ENCODE data around the gene CDC42SE1.

The CDC42SE1 gene

GRCh38 chr1:151002611-151003010 lies 56.8 kb downstream of the CDC42SE1 start:
- peak overlapping the region in 6 of 10 experiments; percentile 49 to 76 (median 70); a peak in 10 of 20 replicates for H3K4me3 ChIP-seq
- H3K27me3 ChIP-seq = no peaks in the 10 kb centered on the region
- H3K27ac ChIP-seq = peak overlapping the region in 10 of 11 experiments; percentile 33 to 85 (median 70); a peak in 19 of 22 replicates
- peak overlapping the region; percentile 83 to 97 (median 93) for H3K4me2 ChIP-seq
- H3K36me3 ChIP-seq = peaks cover 15 to 51% (median 29%) of the 10 kb centered on the region in 11 experiments
- H3K9me3 ChIP-seq (replicated peaks in 1 of 11) = no peaks in the 10 kb centered on the region
- no peak for TF ChIP-seq Cebpa-rat (IDR thresholded peaks at IDR 0.05)
- peaks cover 0 to 10% (median 0%) of the 10 kb centered on the region in 11 experiments; a peak in 2 of 22 replicates for H4K20me1 ChIP-seq
- peak overlapping the region in 9 of 11 experiments; percentile 24 to 82 (median 63); a peak in 15 of 22 replicates for H3K9ac ChIP-seq
- peaks cover 66 to 87% (median 83%) of the 10 kb centered on the region in 10 experiments for H3K4me1 ChIP-seq

GRCh38 chr1:151002051-151002450 lies 57.4 kb downstream of the CDC42SE1 start:
- H3K27me3 ChIP-seq = no peaks in the 10 kb centered on the region
- peaks cover 21 to 57% (median 35%) of the 10 kb centered on the region in 11 experiments for H3K36me3 ChIP-seq
- peaks cover 0 to 10% (median 0%) of the 10 kb centered on the region in 11 experiments; a peak in 2 of 22 replicates for H4K20me1 ChIP-seq
- no peak for TF ChIP-seq Cebpa-rat (IDR thresholded peaks at IDR 0.05)
- peak overlapping the region in 4 of 10 experiments; percentile 67 to 76 (median 73); a peak in 3 of 20 replicates for H3K4me3 ChIP-seq
- H3K9me3 ChIP-seq (replicated peaks in 1 of 11) = no peaks in the 10 kb centered on the region
- peak overlapping the region in 4 of 11 experiments; percentile 24 to 82 (median 67); a peak in 3 of 22 replicates for H3K9ac ChIP-seq
- peaks cover 60 to 81% (median 77%) of the 10 kb centered on the region in 10 experiments for H3K4me1 ChIP-seq
- H3K27ac ChIP-seq = peak overlapping the region in 9 of 11 experiments; percentile 33 to 85 (median 71); a peak in 18 of 22 replicates
- peak overlapping the region; percentile 83 to 97 (median 93); a peak in 21 of 22 replicates for H3K4me2 ChIP-seq

- Histone ChIP-seq H3K4me1 (peaks cover 57 to 78% (median 74%) of the 10 kb centered on the region in 10 experiments), H3K9me3 (replicated peaks in 1 of 11) (no peaks in the 10 kb centered on the region), H3K4me3 (no peak overlapping the region), H3K4me2 (peak overlapping the region in 8 of 11 experiments; percentile 83 to 97 (median 92); a peak in 16 of 22 replicates), H3K36me3 (peaks cover 25 to 61% (median 39%) of the 10 kb centered on the region in 11 experiments), H3K27me3 (no peaks in the 10 kb centered on the region), H3K9ac (peak overlapping the region in 1 of 11 experiments; percentile 82; a peak in 1 of 22 replicates), H3K27ac (peak overlapping the region in 8 of 11 experiments; percentile 33 to 85 (median 74); a peak in 14 of 22 replicates), H4K20me1 (peaks cover 0 to 10% (median 0%) of the 10 kb centered on the region in 11 experiments; a peak in 2 of 22 replicates)
- no peak for TF ChIP-seq Cebpa-rat (IDR thresholded peaks at IDR 0.05)
These were observed 57.8 kb downstream of the CDC42SE1 start for GRCh38 chr1:151001602-151002001.
